Neural cell (in vitro differentiated cells): ENCODE data around the gene NFIB. TPM values are rescaled to one million over a fixed set of nuclear protein-coding genes. Genes with fewer than 3 reads are reported as not detected.

Experiments used
- H2AFZ ChIP-seq: fragments of 200-600, 300-800 bp; sonication (generic), shearing (Covaris generic); 2 replicates; pipeline ENCODE4 v1.6.0; 2014; ENCODE audit warnings: low read depth, mild to moderate bottlenecking, antibody characterized with exemption, low read length, moderate library complexity
- H3F3A ChIP-seq: fragments of 200-600 bp; shearing (Covaris generic); 2 replicates; pipeline ENCODE4 v1.6.1; 2016; ENCODE audit warnings: mild to moderate bottlenecking, moderate library complexity, mixed read lengths, antibody characterized with exemption, low read length; ENCODE audit not compliant: insufficient read depth, poor library complexity, severe bottlenecking
- H3K27ac ChIP-seq: fragments of 200-600, 300-800 bp; sonication (generic), shearing (Covaris generic); 2 replicates; pipeline ENCODE4 v1.5.1; 2014; ENCODE audit warnings: mild to moderate bottlenecking, low read length, moderate library complexity
- H3K27me3 ChIP-seq: fragments of 300-800, 200-600 bp; sonication (generic), shearing (Covaris generic); 2 replicates; pipeline ENCODE4 v1.6.0; 2014; ENCODE audit warnings: mild to moderate bottlenecking, low read depth, low read length, moderate library complexity; ENCODE audit not compliant: insufficient read depth
- H3K36me3 ChIP-seq: fragments of 300-800, 200-600 bp; sonication (generic), shearing (Covaris generic); 2 replicates; pipeline ENCODE4 v1.5.1; 2014; ENCODE audit warnings: mild to moderate bottlenecking, antibody characterized with exemption, low read length, moderate library complexity; ENCODE audit not compliant: insufficient read depth
- H3K4me2 ChIP-seq: fragments of 300-800, 200-600 bp; sonication (generic), shearing (Covaris generic); 2 replicates; pipeline ENCODE4 v1.6.0; 2014; ENCODE audit warnings: mild to moderate bottlenecking, low read length
- H3K4me3 ChIP-seq: fragments of 300-800, 200-600 bp; sonication (generic), shearing (Covaris generic); 2 replicates; pipeline ENCODE4 v1.5.1; 2014; ENCODE audit warnings: mild to moderate bottlenecking, low read length, moderate library complexity
- H3K79me2 ChIP-seq: fragments of 200-600 bp; shearing (Covaris generic); replicated peaks from 2 replicates; pipeline ENCODE4 v1.6.0; 2014; ENCODE audit warnings: mild to moderate bottlenecking, low read length, moderate library complexity; ENCODE audit not compliant: insufficient read depth
- H3K9ac ChIP-seq: fragments of 300-800, 200-600 bp; sonication (generic), shearing (Covaris generic); 2 replicates; pipeline ENCODE4 v1.6.1; 2016; ENCODE audit warnings: mild to moderate bottlenecking, low read length, mixed read lengths
- H3K9me2 ChIP-seq: fragments of 200-600 bp; shearing (Covaris generic); 2 replicates; pipeline ENCODE4 v1.6.1; 2016; ENCODE audit warnings: mild to moderate bottlenecking, low read length, mixed read lengths; ENCODE audit not compliant: insufficient read depth
- H3K9me3 ChIP-seq: fragments of 200-600, 300-800 bp; sonication (generic), shearing (Covaris generic); 2 replicates; pipeline ENCODE4 v1.6.1; 2016; ENCODE audit warnings: mild to moderate bottlenecking, mixed run types, low read length, moderate library complexity, mixed read lengths
- H4K20me1 ChIP-seq: fragments of 200-600 bp; shearing (Covaris generic); 2 replicates; pipeline ENCODE4 v1.6.1; 2016; ENCODE audit warnings: mild to moderate bottlenecking, mixed run types; ENCODE audit not compliant: insufficient read depth
- EP300 ChIP-seq: fragments of 450-650 bp; conservative IDR thresholded peaks from 2 replicates; pipeline ENCODE4 v1.6.1; 2014; ENCODE audit warnings: antibody characterized with exemption, mild to moderate bottlenecking, moderate library complexity; ENCODE audit not compliant: poor library complexity, severe bottlenecking
- EZH2 ChIP-seq: fragments of 200-600, 300-800 bp; shearing (Covaris generic), sonication (generic); IDR thresholded peaks from 2 replicates; pipeline ENCODE4 v1.6.1; 2014; ENCODE audit warnings: antibody characterized with exemption, low read length, borderline replicate concordance, mild to moderate bottlenecking; ENCODE audit not compliant: insufficient read depth, poor library complexity, severe bottlenecking
- MXI1 ChIP-seq: fragments of 450-650 bp; conservative IDR thresholded peaks from 2 replicates; pipeline ENCODE4 v1.6.1; 2014; ENCODE audit warnings: antibody characterized with exemption, mild to moderate bottlenecking; ENCODE audit not compliant: poor library complexity, severe bottlenecking
- POLR2AphosphoS5 ChIP-seq: IDR thresholded peaks from 2 replicates; pipeline ENCODE4 v1.6.1; 2012
- RAD21 ChIP-seq: fragments of 450-650 bp; conservative IDR thresholded peaks from 2 replicates; pipeline ENCODE4 v1.6.1; 2014; ENCODE audit warnings: antibody characterized with exemption, mild to moderate bottlenecking, moderate library complexity
- SMC3 ChIP-seq: fragments of 450-650 bp; conservative IDR thresholded peaks from 2 replicates; pipeline ENCODE4 v1.6.1; 2014; ENCODE audit warnings: antibody characterized with exemption, mild to moderate bottlenecking, moderate library complexity; ENCODE audit not compliant: poor library complexity
- TAF1 ChIP-seq: IDR thresholded peaks from 2 replicates; pipeline ENCODE4 v1.6.1; 2012; ENCODE audit warnings: low read depth
- polyA plus RNA-seq: library from polyadenylated mRNA; depleted of rRNA; stranded (reverse); fragments of >200 nt; gene quantifications from 2 replicates; pipeline ENCODE4 v1.2.3, GENCODE V29; 2014
- TF ChIP-seq, protein P1 (sequence below): IDR thresholded peaks from 2 replicates; pipeline ENCODE4 v1.6.1; 2012; ENCODE audit warnings: borderline replicate concordance
- TF ChIP-seq, protein P2 (sequence below): fragments of 450-650 bp; IDR thresholded peaks from 2 replicates; pipeline ENCODE4 v1.5.1; 2014; ENCODE audit warnings: antibody characterized with exemption, mild to moderate bottlenecking, moderate library complexity; ENCODE audit not compliant: poor library complexity, severe bottlenecking

Gene NFIB
- polyA plus RNA-seq, 1 donor from 2014 or later: 0.73 TPM

DNA sequence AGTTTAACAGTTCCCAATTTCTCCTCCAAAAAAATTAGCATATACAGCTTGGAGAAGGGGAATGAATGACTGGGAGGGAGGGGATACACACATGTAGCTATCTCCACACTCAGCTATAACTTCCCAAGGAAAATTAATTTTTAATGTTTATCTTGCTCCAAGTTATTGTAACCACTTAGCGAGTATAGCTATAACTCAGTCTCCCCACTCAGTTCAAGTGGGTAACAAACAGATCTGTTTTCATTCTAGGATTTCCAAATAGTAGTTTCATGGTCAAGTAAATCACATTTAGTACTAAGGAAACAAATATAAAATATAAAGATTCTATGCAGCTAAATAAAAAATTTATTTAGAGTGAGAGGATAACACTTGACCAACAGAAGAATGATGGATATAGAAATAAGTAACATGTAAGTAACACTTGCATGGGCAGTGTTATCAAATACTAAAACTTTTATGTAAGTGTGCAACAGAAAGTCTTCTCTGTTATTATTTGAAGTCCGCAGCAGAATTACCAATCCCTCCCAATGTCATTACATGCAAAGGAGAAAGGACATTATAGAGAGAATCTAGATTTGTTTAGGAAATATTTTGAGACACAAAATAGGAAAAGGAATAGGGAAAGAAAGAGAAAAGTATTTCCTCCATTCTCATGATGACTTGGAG is 10.2 kb upstream of the NFIB start:
- Histone ChIP-seq H3F3A (no peaks in the 10 kb centered on the region), H3K4me3 (no peak overlapping the region), H3K9me3 (no peaks in the 10 kb centered on the region), H2AFZ (no peak overlapping the region), H3K9me2 (no peaks in the 10 kb centered on the region), H3K79me2 (no peaks in the 10 kb centered on the region), H3K36me3 (no peaks in the 10 kb centered on the region), H4K20me1 (no peaks in the 10 kb centered on the region), H3K4me2 (no peak overlapping the region), H3K9ac (no peak overlapping the region), H3K27me3 (peaks cover 47% of the 10 kb centered on the region), H3K27ac (no peak overlapping the region)
- TF ChIP-seq EZH2: no peak
- TF ChIP-seq POLR2AphosphoS5: no peak
- TF ChIP-seq TAF1: no peak
- no peak for TF ChIP-seq SMC3

DNA sequence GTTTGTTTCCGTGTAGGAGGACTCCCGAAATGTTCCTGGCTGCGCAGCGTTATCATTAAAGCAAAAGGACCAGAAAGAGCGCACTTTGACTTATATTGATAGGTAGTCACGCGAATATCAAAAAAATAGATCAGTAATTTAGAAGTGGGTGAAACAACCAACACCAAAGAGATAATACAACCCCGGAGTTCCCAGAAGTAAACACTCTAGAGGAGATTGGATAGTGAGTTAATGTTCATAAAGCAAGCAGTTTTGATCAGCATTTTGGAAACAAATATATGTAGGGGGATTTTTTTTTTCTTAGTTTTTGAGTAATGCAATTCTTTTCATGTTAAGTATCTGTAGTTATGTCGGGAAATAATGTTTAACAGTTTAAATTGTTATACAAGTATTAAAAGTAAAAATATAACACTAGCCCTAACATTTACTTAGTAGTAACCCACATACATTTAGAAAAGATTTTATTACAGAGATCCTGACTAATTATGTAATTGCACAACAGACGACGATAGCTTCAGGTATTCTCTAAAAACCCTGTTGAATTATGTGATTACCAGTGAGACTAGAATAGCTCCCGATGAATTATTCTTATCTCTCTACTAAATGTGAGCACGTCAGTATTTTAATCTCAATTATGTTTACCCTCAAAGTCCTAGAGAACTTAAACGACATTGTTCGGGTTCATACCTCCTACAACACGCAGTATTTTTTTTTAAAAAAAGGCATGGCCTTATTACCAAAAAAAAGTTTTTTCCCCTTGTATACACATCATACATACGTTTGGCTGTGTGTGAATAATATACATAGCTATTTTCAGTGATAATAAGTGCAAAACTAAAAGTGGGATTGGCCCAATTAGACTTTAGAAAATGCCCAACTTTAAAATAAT is 9.4 kb upstream of the NFIB start:
- H3K9me2 ChIP-seq: no peaks in the 10 kb centered on the region
- H3K9me3 ChIP-seq: no peaks in the 10 kb centered on the region
- H3F3A ChIP-seq: no peaks in the 10 kb centered on the region
- peaks cover 55% of the 10 kb centered on the region for H3K27me3 ChIP-seq
- TF ChIP-seq, protein P1, sequence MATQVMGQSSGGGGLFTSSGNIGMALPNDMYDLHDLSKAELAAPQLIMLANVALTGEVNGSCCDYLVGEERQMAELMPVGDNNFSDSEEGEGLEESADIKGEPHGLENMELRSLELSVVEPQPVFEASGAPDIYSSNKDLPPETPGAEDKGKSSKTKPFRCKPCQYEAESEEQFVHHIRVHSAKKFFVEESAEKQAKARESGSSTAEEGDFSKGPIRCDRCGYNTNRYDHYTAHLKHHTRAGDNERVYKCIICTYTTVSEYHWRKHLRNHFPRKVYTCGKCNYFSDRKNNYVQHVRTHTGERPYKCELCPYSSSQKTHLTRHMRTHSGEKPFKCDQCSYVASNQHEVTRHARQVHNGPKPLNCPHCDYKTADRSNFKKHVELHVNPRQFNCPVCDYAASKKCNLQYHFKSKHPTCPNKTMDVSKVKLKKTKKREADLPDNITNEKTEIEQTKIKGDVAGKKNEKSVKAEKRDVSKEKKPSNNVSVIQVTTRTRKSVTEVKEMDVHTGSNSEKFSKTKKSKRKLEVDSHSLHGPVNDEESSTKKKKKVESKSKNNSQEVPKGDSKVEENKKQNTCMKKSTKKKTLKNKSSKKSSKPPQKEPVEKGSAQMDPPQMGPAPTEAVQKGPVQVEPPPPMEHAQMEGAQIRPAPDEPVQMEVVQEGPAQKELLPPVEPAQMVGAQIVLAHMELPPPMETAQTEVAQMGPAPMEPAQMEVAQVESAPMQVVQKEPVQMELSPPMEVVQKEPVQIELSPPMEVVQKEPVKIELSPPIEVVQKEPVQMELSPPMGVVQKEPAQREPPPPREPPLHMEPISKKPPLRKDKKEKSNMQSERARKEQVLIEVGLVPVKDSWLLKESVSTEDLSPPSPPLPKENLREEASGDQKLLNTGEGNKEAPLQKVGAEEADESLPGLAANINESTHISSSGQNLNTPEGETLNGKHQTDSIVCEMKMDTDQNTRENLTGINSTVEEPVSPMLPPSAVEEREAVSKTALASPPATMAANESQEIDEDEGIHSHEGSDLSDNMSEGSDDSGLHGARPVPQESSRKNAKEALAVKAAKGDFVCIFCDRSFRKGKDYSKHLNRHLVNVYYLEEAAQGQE: no peak
- TF ChIP-seq MXI1 (no peak), TAF1 (no peak), EZH2 (no peak), EP300 (no peak), RAD21 (no peak), SMC3 (no peak), POLR2AphosphoS5 (no peak)
- TF ChIP-seq, protein P2, sequence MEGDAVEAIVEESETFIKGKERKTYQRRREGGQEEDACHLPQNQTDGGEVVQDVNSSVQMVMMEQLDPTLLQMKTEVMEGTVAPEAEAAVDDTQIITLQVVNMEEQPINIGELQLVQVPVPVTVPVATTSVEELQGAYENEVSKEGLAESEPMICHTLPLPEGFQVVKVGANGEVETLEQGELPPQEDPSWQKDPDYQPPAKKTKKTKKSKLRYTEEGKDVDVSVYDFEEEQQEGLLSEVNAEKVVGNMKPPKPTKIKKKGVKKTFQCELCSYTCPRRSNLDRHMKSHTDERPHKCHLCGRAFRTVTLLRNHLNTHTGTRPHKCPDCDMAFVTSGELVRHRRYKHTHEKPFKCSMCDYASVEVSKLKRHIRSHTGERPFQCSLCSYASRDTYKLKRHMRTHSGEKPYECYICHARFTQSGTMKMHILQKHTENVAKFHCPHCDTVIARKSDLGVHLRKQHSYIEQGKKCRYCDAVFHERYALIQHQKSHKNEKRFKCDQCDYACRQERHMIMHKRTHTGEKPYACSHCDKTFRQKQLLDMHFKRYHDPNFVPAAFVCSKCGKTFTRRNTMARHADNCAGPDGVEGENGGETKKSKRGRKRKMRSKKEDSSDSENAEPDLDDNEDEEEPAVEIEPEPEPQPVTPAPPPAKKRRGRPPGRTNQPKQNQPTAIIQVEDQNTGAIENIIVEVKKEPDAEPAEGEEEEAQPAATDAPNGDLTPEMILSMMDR: no peak
- peak overlapping the region; percentile 77 for H3K4me3 ChIP-seq
- no peak overlapping the region for H2AFZ ChIP-seq
- H3K27ac ChIP-seq: no peak overlapping the region
- H4K20me1 ChIP-seq: no peaks in the 10 kb centered on the region
- H3K36me3 ChIP-seq: no peaks in the 10 kb centered on the region
- H3K4me2 ChIP-seq: peak overlapping the region; percentile 49
- peak overlapping the region; percentile 62 for H3K9ac ChIP-seq
- H3K79me2 ChIP-seq: no peaks in the 10 kb centered on the region
